ENCODE results near the gene FITM2. TPM values are rescaled to one million over a fixed set of nuclear protein-coding genes. Genes with fewer than 3 reads are reported as not detected.

The FITM2 gene
- total RNA-seq, 2 experiments from 2014 or later: 2.0 to 2.1 TPM

DNA sequence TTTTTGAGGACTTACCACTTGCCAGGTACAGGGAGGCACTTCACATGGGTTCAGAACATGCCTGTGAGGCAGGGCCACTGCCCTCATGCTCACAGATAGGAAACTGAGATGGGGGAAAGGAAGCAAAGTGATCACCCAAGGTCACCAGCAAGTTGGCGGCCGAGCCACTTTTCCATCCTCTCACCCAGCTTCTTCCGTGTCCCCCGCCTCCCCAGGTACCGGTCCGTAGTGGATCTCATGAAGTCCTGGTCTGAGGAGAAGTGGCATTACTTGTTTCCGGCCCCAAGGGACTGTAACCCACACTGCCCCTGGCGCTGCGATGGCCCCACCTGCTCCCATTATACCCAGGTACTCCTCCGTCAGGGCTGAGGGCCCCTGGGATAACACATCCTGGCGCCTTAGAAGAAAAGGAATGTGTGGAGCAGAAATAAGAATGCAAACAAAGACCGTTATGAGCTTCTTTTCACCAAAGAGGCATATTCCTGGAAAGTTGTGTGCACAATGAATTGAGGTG, 32.2 kb upstream of the FITM2 start:
- no peaks in the 10 kb centered on the region for H3K9me3 Mint-ChIP-seq
- CTCF ChIA-PET: no interaction called here
- ATAC-seq: no peak

GRCh38 chr20:44342248-44342647, 31.2 kb upstream of the FITM2 start:
- ChIA-PET CTCF (no interaction called here), POLR2A (no interaction called here)
- no peak overlapping the region for H3K27ac Mint-ChIP-seq
- H3K9me3 Mint-ChIP-seq: no peaks in the 10 kb centered on the region
- no peak for TF ChIP-seq CTCF (IDR thresholded peaks at IDR 0.05)
- no peaks in the 10 kb centered on the region for H3K27me3 Mint-ChIP-seq
- no peaks in the 10 kb centered on the region for H3K4me1 Mint-ChIP-seq (ENCODE audit: low read depth)
- H3K4me3 Mint-ChIP-seq: no peak overlapping the region
- H3K36me3 Mint-ChIP-seq (ENCODE audit: low read depth): no peaks in the 10 kb centered on the region
- no peak for ATAC-seq
- intact Hi-C loops (cut with micrococcal nuclease): no loop called here
- no peak for DNase-seq

More for the DNA sequence above, 32.2 kb upstream of the FITM2 start:
- POLR2A ChIA-PET: no interaction called here
- Mint-ChIP-seq H3K27ac (no peak overlapping the region), H3K4me1 (ENCODE audit: low read depth) (no peaks in the 10 kb centered on the region), H3K36me3 (ENCODE audit: low read depth) (no peaks in the 10 kb centered on the region), H3K27me3 (no peaks in the 10 kb centered on the region), H3K4me3 (no peak overlapping the region)
- no peak for DNase-seq
- intact Hi-C loops (cut with micrococcal nuclease): no loop called here
- TF ChIP-seq CTCF (IDR thresholded peaks at IDR 0.05): no peak

DNA sequence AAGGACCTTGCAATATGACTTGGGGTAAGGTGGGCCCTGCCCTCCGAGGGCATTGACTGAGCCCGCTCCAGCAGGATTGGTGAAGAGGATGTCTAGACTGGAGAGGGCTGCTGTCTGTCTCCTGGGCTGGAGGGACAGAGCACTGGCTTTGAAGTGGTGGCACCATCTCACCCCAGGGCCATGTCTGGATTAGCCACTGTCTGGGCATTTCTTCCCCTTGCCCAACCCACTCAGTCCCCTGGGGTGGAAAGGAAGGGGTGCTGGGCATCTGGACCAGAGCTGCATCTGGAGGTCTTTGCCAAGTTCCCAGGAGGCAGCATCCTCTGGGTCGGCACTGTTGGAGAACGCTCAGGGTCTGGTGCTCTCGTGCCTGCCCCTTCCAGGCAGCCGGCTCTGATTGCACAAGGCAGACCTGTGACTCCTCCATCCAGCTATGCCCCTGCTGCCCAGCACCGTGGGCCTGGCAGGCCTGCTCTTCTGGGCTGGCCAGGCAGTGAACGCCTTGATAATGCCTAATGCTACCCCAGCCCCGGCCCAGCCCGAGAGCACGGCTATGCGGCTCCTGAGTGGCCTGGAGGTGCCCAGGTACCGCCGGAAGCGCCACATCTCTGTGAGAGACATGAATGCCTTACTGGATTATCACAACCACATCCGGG, 25.9 kb upstream of the FITM2 start, which contains the start of gene R3HDML:
R3HDML (plus strand) TSS at position 319 of the 656 bp plus-strand sequence; CDS start at position 434, 115 bp downstream.
- CTCF ChIA-PET: no interaction called here
- H3K9me3 Mint-ChIP-seq: no peaks in the 10 kb centered on the region
- POLR2A ChIA-PET: no interaction called here
- intact Hi-C loops (cut with micrococcal nuclease): no loop called here
- no peak for ATAC-seq
- peaks cover 4% of the 10 kb centered on the region for H3K27me3 Mint-ChIP-seq
- no peak for TF ChIP-seq CTCF (IDR thresholded peaks at IDR 0.05)
- no peak within 1 kb of the TSS for H3K4me3 Mint-ChIP-seq
- no peaks in the 10 kb centered on the region for H3K4me1 Mint-ChIP-seq (ENCODE audit: low read depth)
- H3K27ac Mint-ChIP-seq: no peak within 1 kb of the TSS
- no peak for DNase-seq
- no peaks in the 10 kb centered on the region for H3K36me3 Mint-ChIP-seq (ENCODE audit: low read depth)

GRCh38 chr20:44336086-44336485, 25.1 kb upstream of the FITM2 start:
- H3K36me3 Mint-ChIP-seq (ENCODE audit: low read depth): no peaks in the 10 kb centered on the region
- TF ChIP-seq CTCF (IDR thresholded peaks at IDR 0.05): no peak
- no peaks in the 10 kb centered on the region for H3K9me3 Mint-ChIP-seq
- POLR2A ChIA-PET: no interaction called here
- ATAC-seq: no peak
- no peak overlapping the region for H3K4me3 Mint-ChIP-seq
- H3K4me1 Mint-ChIP-seq (ENCODE audit: low read depth): no peaks in the 10 kb centered on the region
- DNase-seq: no peak
- H3K27ac Mint-ChIP-seq: no peak overlapping the region
- CTCF ChIA-PET: no interaction called here
- H3K27me3 Mint-ChIP-seq: peaks cover 4% of the 10 kb centered on the region
- intact Hi-C loops (cut with micrococcal nuclease): no loop called here

GRCh38 chr20:44335675-44336074, 24.7 kb upstream of the FITM2 start:
- no peaks in the 10 kb centered on the region for H3K4me1 Mint-ChIP-seq (ENCODE audit: low read depth)
- intact Hi-C loops (cut with micrococcal nuclease): no loop called here
- TF ChIP-seq CTCF (IDR thresholded peaks at IDR 0.05): no peak
- ChIA-PET CTCF (no interaction called here), POLR2A (no interaction called here)
- no peak overlapping the region for H3K4me3 Mint-ChIP-seq
- H3K27me3 Mint-ChIP-seq: peaks cover 4% of the 10 kb centered on the region
- DNase-seq (no peak), ATAC-seq (no peak)
- H3K36me3 Mint-ChIP-seq (ENCODE audit: low read depth): no peaks in the 10 kb centered on the region
- no peak overlapping the region for H3K27ac Mint-ChIP-seq
- H3K9me3 Mint-ChIP-seq: no peaks in the 10 kb centered on the region
